ENCODE measurements around the gene SIDT2. TPM values are rescaled to one million over a fixed set of nuclear protein-coding genes. Genes with fewer than 3 reads are reported as not detected.

The SIDT2 gene
- total and polyA plus RNA-seq, 2 experiments from 2014 or later = 16.1 to 32.9 TPM

- peaks cover 9% of the 10 kb centered on the region for H3K36me3 ChIP-seq
- no peaks in the 10 kb centered on the region for H3K27me3 ChIP-seq
- H3K4me1 ChIP-seq (ENCODE audit: low read depth) = no peaks in the 10 kb centered on the region
- DNase-seq (ENCODE audit: low read depth in 1 of 2, low spot score in 1 of 2) = no peak
- peak overlapping the region; percentile 88 for H3K27ac ChIP-seq
- no peak for TF ChIP-seq CTCF (IDR thresholded peaks at IDR 0.05; ENCODE audit: low read depth, low read length)
- H3K4me3 ChIP-seq = peak overlapping the region; percentile 99
- no peaks in the 10 kb centered on the region for H3K9me3 ChIP-seq (ENCODE audit: low read depth)
Measured at GRCh38 chr11:117230999-117231841, 52.7 kb downstream of the SIDT2 start.

GRCh38 chr11:117231842-117232091 lies 53.2 kb downstream of the SIDT2 start, which contains the start of gene PCSK7:
PCSK7 (minus strand) TSS chr11:117232073; CDS start chr11:117229844, 2,229 bp downstream.
- Histone ChIP-seq H3K4me3 (peak within 1 kb of the TSS; percentile 99), H3K36me3 (peaks cover 9% of the 10 kb centered on the region), H3K27ac (peak within 1 kb of the TSS; percentile 88), H3K4me1 (ENCODE audit: low read depth) (no peaks in the 10 kb centered on the region), H3K9me3 (ENCODE audit: low read depth) (no peaks in the 10 kb centered on the region), H3K27me3 (no peaks in the 10 kb centered on the region)
- no peak for DNase-seq (ENCODE audit: low read depth in 1 of 2, low spot score in 1 of 2)
- no peak for TF ChIP-seq CTCF (IDR thresholded peaks at IDR 0.05; ENCODE audit: low read depth, low read length)

DNA sequence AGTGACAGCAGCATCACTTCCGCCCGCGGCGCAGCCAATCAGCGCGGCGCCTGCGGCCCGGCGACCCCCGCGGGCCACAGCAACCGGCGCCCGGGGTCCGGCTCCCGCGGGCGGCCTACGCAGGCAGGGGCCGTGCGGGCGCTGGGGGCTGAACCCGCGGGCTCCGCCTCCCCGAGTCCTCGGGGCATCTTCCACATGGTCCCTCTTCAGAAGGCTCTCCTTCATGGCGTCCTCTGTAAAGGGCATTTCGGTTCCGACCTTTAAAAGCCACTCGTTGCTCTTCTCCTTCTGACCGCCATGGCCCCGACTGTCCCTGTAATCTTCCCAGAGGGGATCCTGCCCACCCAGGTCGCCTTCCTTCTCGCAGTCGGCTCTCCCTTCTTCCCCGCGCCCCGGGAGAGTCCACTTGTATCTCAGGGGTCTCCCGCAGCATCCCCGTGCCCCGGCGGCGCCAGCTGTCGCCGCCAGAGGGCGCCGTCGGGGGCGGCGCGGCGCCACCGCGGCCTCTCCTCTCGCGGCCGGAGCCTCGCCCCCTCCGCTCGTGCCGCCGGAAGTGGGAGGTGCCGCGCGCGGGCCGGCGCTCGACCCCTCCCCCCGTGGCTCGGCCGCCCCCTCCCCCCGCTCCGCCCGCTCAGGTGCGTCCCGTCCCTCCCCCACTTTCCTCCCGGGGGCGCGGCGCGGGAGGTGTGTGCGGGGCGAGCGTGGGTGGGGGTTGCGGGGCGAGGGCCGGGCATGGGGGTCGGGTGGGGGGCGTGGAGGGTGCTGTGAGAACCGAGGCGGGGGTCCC lies 53.7 kb downstream of the SIDT2 start, which contains the start of gene RNF214:
RNF214 (plus strand) TSS at position 580 of the 787 bp plus-strand sequence. CDS start 1,602 bp downstream, outside the sequence.
- Histone ChIP-seq H3K4me3 (peak within 1 kb of the TSS; percentile 99), H3K36me3 (peaks cover 6% of the 10 kb centered on the region), H3K4me1 (ENCODE audit: low read depth) (no peaks in the 10 kb centered on the region), H3K9me3 (ENCODE audit: low read depth) (no peaks in the 10 kb centered on the region), H3K27ac (peak within 1 kb of the TSS; percentile 88), H3K27me3 (no peaks in the 10 kb centered on the region)
- peak; percentile 69 for TF ChIP-seq CTCF (IDR thresholded peaks at IDR 0.05; ENCODE audit: low read depth, low read length)
- DNase-seq (ENCODE audit: low read depth in 1 of 2, low spot score in 1 of 2) = peak; percentile 79 to 90

- Histone ChIP-seq H3K36me3 (peaks cover 6% of the 10 kb centered on the region), H3K9me3 (ENCODE audit: low read depth) (no peaks in the 10 kb centered on the region), H3K27me3 (no peaks in the 10 kb centered on the region), H3K27ac (peak overlapping the region; percentile 88), H3K4me1 (ENCODE audit: low read depth) (no peaks in the 10 kb centered on the region), H3K4me3 (peak overlapping the region; percentile 99)
- TF ChIP-seq CTCF (IDR thresholded peaks at IDR 0.05; ENCODE audit: low read depth, low read length) = no peak
- DNase-seq (ENCODE audit: low read depth in 1 of 2, low spot score in 1 of 2) = peak in 1 of 2 donors; percentile 38
Measured at GRCh38 chr11:117232911-117233409, 54.4 kb downstream of the SIDT2 start.

- no peaks in the 10 kb centered on the region for H3K27me3 ChIP-seq
- H3K36me3 ChIP-seq = peaks cover 12% of the 10 kb centered on the region
- H3K4me1 ChIP-seq (ENCODE audit: low read depth) = no peaks in the 10 kb centered on the region
- H3K9me3 ChIP-seq (ENCODE audit: low read depth) = no peaks in the 10 kb centered on the region
- no peak overlapping the region for H3K4me3 ChIP-seq
- no peak for TF ChIP-seq CTCF (IDR thresholded peaks at IDR 0.05; ENCODE audit: low read depth, low read length)
- no peak for DNase-seq (ENCODE audit: low read depth in 1 of 2, low spot score in 1 of 2)
- H3K27ac ChIP-seq = no peak overlapping the region
Measured at GRCh38 chr11:117238221-117238620, 59.7 kb downstream of the SIDT2 start.
